Aorta (tissue), 5 donors: ENCODE results near the gene TNFSF8. TPM values are rescaled to one million over a fixed set of nuclear protein-coding genes. Genes with fewer than 3 reads are reported as not detected.

Experiments used
- ATAC-seq: fragments of 200-7000 bp; cut with Tn5 transposase; one replicate; pipeline ENCODE4 v1.9.1; 2022; ENCODE audit warnings: moderate library complexity; ENCODE audit not compliant: low FRiP score
- DNase-seq, 2 donors: peaks; one replicate each; pipeline ENCODE4 v3.0.0-alpha.2; 2020
- H3K27ac ChIP-seq, 2 donors: one replicate each; pipeline ENCODE4 v1.5.1; 2013; ENCODE audit warnings: low read length in 2 of 2, mild to moderate bottlenecking in 2 of 2, moderate library complexity in 2 of 2, control low read depth in 1 of 2, inconsistent platforms in 1 of 2, low read depth in 1 of 2
- H3K27me3 ChIP-seq, 2 donors: one replicate each; pipeline ENCODE4 v1.6.1; 2013; ENCODE audit warnings: control low read depth in 1 of 2, low read length in 1 of 2, mild to moderate bottlenecking in 1 of 2, moderate library complexity in 1 of 2; ENCODE audit not compliant: insufficient read depth in 2 of 2, control insufficient read depth in 1 of 2
- H3K36me3 ChIP-seq, 2 donors: one replicate each; pipeline ENCODE4 v1.6.1; 2013; ENCODE audit warnings: control low read depth in 1 of 2, low read length in 1 of 2, mild to moderate bottlenecking in 1 of 2; ENCODE audit not compliant: insufficient read depth in 2 of 2, control insufficient read depth in 1 of 2
- H3K4me1 ChIP-seq, 2 donors: one replicate each; pipeline ENCODE4 v1.6.1; 2013; ENCODE audit warnings: low read length in 2 of 2, control low read depth in 1 of 2, mild to moderate bottlenecking in 1 of 2, moderate library complexity in 1 of 2; ENCODE audit not compliant: insufficient read depth in 2 of 2, control insufficient read depth in 1 of 2
- H3K4me3 ChIP-seq, 2 donors: one replicate each; pipeline ENCODE4 v1.5.1; 2013; ENCODE audit warnings: low read length in 2 of 2, control low read depth in 1 of 2, mild to moderate bottlenecking in 1 of 2
- H3K9me3 ChIP-seq: one replicate; pipeline ENCODE4 v1.6.1; 2013; ENCODE audit warnings: mild to moderate bottlenecking, low read length; ENCODE audit not compliant: control insufficient read depth
- WGBS, 2 donors: extraction: QIAGEN DNeasy Blood & Tissue Kit; methylation state at CpG; one replicate each; pipeline ENCODE4 v1.1.7; 2013; 5-methylcytosine and 5-hydroxymethylcytosine counted together
- intact Hi-C, 2 donors: fragments of 100-400 bp; cut with DNase I; formaldehyde crosslinking; loops; one replicate each; pipeline versions ENCODE4 v1.14.2 to v1.15.0; 2022
- polyA plus RNA-seq, 2 donors: library from polyadenylated mRNA; stranded (reverse); fragments of 200-250 nt; gene quantifications; one replicate each; pipeline ENCODE4 v1.2.3, GENCODE V29; 2013
- total RNA-seq, 2 donors: library from RNA; stranded (reverse); fragmentation: NEBNext Ultra II Directional; extraction: Animal tissue kit (Norgen Biotek cat#: 25700); gene quantifications; one replicate each; pipeline ENCODE4 v1.2.1, GENCODE V29; 2021
- donor health status: healthy with polysubstance abuse.
- donor health status: Bipolar disorder and iron deficiency.
- donor health status: DM: no; HTN: no; CAD: no.
- donor health status: DM: no; HTN: no; CAD: no.
- donor health status: DM: yes; HTN: yes; CAD: no.

TNFSF8 gene
- total and polyA plus RNA-seq, 4 donors: 0.54 to 5.8 (median 3.0) TPM

DNA sequence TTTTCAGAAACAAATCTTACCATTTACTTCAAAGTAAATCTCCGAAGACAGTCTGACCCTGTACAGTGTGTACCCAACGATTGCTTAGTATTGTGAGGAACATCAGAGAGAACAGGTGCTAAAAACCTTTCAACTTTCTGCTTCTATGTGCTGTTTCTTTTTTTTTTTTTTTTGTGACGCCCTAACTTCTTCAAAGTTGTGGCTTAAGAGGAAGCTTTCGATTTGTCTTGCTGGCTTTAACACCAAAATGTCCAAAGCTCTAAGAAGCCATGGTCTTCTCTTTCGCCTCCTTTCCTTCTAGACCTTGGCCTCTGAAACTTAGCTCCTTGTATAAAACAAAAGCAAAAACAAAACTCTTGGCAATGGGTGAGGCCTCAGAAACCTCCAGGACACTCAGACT, 1.2 kb downstream of the TNFSF8 start:
- Histone ChIP-seq H3K27ac (no peak overlapping the region), H3K9me3 (no peaks in the 10 kb centered on the region), H3K4me1 (peaks cover 2 to 6% of the 10 kb centered on the region in 2 donors), H3K27me3 (peaks cover 0 to 2% of the 10 kb centered on the region in 2 donors), H3K4me3 (no peak overlapping the region), H3K36me3 (no peaks in the 10 kb centered on the region)
- intact Hi-C loops: no loop called here
- ATAC-seq (no peak), DNase-seq (no peak)
- WGBS, 2 donors: 90 to 92% methylated on average over 5 of the region's 5 CpGs

GRCh38 chr9:114928671-114929070, 1.7 kb downstream of the TNFSF8 start:
- Histone ChIP-seq H3K27me3 (peaks cover 0 to 2% of the 10 kb centered on the region in 2 donors), H3K36me3 (no peaks in the 10 kb centered on the region), H3K9me3 (no peaks in the 10 kb centered on the region), H3K27ac (no peak overlapping the region), H3K4me1 (peaks cover 2 to 6% of the 10 kb centered on the region in 2 donors), H3K4me3 (no peak overlapping the region)
- ATAC-seq (no peak), DNase-seq (no peak)
- intact Hi-C loops: no loop called here
- WGBS, 2 donors: 77 to 92% methylated on average over 1 of the region's 1 CpG

- Histone ChIP-seq H3K4me1 (peaks cover 2 to 6% of the 10 kb centered on the region in 2 donors), H3K27me3 (peaks cover 0 to 2% of the 10 kb centered on the region in 2 donors), H3K27ac (no peak overlapping the region), H3K9me3 (no peaks in the 10 kb centered on the region), H3K4me3 (no peak overlapping the region), H3K36me3 (no peaks in the 10 kb centered on the region)
- no peak for ATAC-seq
- 91 to 96% methylated on average over 3 of the region's 3 CpGs for WGBS, 2 donors
- no peak for DNase-seq
- intact Hi-C loops: no loop called here
Observed at GRCh38 chr9:114928136-114928535, 2.3 kb downstream of the TNFSF8 start.

- intact Hi-C loops: no loop called here
- 78 to 79% methylated on average over 2 of the region's 2 CpGs for WGBS, 2 donors
- Histone ChIP-seq H3K9me3 (no peaks in the 10 kb centered on the region), H3K27me3 (no peaks in the 10 kb centered on the region), H3K27ac (no peak overlapping the region), H3K4me3 (no peak overlapping the region), H3K36me3 (no peaks in the 10 kb centered on the region), H3K4me1 (peaks cover 2 to 6% of the 10 kb centered on the region in 2 donors)
- ATAC-seq: no peak
- no peak for DNase-seq
Observed at GRCh38 chr9:114925672-114926071, 4.7 kb downstream of the TNFSF8 start.

DNA sequence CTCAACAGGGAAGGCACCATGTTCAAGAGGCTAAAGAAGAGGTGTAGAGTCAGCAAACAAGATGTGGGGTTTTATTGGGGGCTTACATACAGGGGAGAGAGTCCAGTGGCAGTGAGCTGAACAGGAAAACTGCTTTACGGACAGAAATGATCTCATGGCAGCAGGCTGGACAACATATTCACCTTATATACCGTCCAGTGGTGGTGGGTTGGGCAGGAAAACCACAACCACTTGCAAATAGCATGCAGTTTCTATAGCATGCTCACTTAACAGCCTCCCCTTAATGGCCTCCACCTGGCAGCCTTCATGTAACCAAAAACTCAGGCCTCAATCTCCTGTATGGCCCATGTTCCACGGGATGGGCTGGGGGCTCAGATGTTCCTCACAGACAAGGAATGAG, 5.4 kb downstream of the TNFSF8 start:
- no peak overlapping the region for H3K27ac ChIP-seq
- no peaks in the 10 kb centered on the region for H3K9me3 ChIP-seq
- peaks cover 2 to 6% of the 10 kb centered on the region in 2 donors for H3K4me1 ChIP-seq
- H3K36me3 ChIP-seq: no peaks in the 10 kb centered on the region
- intact Hi-C loops: no loop called here
- WGBS, 2 donors: 88 to 94% methylated on average over 3 of the region's 3 CpGs
- DNase-seq (no peak), ATAC-seq (no peak)
- no peak overlapping the region for H3K4me3 ChIP-seq
- no peaks in the 10 kb centered on the region for H3K27me3 ChIP-seq

GRCh38 chr9:114924327-114924726, 6.1 kb downstream of the TNFSF8 start:
- no peaks in the 10 kb centered on the region for H3K36me3 ChIP-seq
- H3K27me3 ChIP-seq: no peaks in the 10 kb centered on the region
- peaks cover 2 to 6% of the 10 kb centered on the region in 2 donors for H3K4me1 ChIP-seq
- no peak for DNase-seq
- no peak overlapping the region for H3K4me3 ChIP-seq
- H3K9me3 ChIP-seq: no peaks in the 10 kb centered on the region
- intact Hi-C loops: no loop called here
- ATAC-seq: no peak
- H3K27ac ChIP-seq: no peak overlapping the region

DNA sequence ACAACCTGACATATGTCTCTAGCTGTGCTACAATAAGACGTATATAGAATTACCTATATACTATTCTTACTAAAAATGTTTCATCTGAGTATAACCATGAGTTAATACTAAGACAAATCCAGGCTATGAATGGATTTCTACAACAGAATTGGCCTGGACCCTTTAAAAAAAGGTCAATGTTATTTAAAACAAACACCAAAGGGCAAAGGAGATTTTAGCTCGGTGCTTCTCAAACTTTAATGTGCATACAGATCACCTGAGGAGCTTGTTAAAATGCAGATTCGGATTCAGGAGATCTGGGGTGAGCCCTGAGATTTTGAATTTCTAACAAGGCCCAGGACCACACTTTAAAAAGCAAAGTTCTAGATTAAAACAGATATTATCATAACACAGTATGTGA, 6.5 kb downstream of the TNFSF8 start:
- intact Hi-C loops: no loop called here
- Histone ChIP-seq H3K27me3 (no peaks in the 10 kb centered on the region), H3K4me1 (peaks cover 2 to 6% of the 10 kb centered on the region in 2 donors), H3K36me3 (no peaks in the 10 kb centered on the region), H3K9me3 (no peaks in the 10 kb centered on the region), H3K4me3 (no peak overlapping the region), H3K27ac (no peak overlapping the region)
- 90% methylated on average over 3 of the region's 3 CpGs for WGBS, 2 donors
- ATAC-seq (no peak), DNase-seq (no peak)

GRCh38 chr9:114921171-114921570, 9.2 kb downstream of the TNFSF8 start:
- DNase-seq (no peak), ATAC-seq (no peak)
- Histone ChIP-seq H3K27ac (no peak overlapping the region), H3K36me3 (no peaks in the 10 kb centered on the region), H3K4me3 (no peak overlapping the region), H3K27me3 (no peaks in the 10 kb centered on the region), H3K4me1 (peaks cover 0 to 6% of the 10 kb centered on the region in 2 donors), H3K9me3 (no peaks in the 10 kb centered on the region)
- intact Hi-C loops: no loop called here
- 96 to 98% methylated on average over 1 of the region's 1 CpG for WGBS, 2 donors

- intact Hi-C loops: no loop called here
- no peaks in the 10 kb centered on the region for H3K9me3 ChIP-seq
- no peak overlapping the region for H3K4me3 ChIP-seq
- ATAC-seq: no peak
- H3K4me1 ChIP-seq: peaks cover 0 to 3% of the 10 kb centered on the region in 2 donors
- no peaks in the 10 kb centered on the region for H3K36me3 ChIP-seq
- WGBS, 2 donors: 72 to 90% methylated on average over 4 of the region's 4 CpGs
- H3K27me3 ChIP-seq: no peaks in the 10 kb centered on the region
- DNase-seq: no peak
- no peak overlapping the region for H3K27ac ChIP-seq
Observed at GRCh38 chr9:114919611-114920010, 10.8 kb downstream of the TNFSF8 start.
